ENCODE measurements around the gene GDPD2.

GRCh38 chrX:70424801-70425200 lies 1.7 kb downstream of the GDPD2 start:
- TF ChIP-seq, protein P1, sequence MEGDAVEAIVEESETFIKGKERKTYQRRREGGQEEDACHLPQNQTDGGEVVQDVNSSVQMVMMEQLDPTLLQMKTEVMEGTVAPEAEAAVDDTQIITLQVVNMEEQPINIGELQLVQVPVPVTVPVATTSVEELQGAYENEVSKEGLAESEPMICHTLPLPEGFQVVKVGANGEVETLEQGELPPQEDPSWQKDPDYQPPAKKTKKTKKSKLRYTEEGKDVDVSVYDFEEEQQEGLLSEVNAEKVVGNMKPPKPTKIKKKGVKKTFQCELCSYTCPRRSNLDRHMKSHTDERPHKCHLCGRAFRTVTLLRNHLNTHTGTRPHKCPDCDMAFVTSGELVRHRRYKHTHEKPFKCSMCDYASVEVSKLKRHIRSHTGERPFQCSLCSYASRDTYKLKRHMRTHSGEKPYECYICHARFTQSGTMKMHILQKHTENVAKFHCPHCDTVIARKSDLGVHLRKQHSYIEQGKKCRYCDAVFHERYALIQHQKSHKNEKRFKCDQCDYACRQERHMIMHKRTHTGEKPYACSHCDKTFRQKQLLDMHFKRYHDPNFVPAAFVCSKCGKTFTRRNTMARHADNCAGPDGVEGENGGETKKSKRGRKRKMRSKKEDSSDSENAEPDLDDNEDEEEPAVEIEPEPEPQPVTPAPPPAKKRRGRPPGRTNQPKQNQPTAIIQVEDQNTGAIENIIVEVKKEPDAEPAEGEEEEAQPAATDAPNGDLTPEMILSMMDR (IDR thresholded peaks at IDR 0.05) = no peak
- TF ChIP-seq POLR2A (IDR thresholded peaks at IDR 0.05) = no peak

Data from lower leg skin (tissue), 3 donors.